CD14-positive monocyte (primary cell): Measurements from ENCODE around the gene IL20. TPM values are rescaled to one million over a fixed set of nuclear protein-coding genes. Genes with fewer than 3 reads are reported as not detected.
A peak's percentile ranks its signal among the peaks of the same experiment; 100 is the strongest.

Experiments used
- DNase-seq, 3 donors: peaks; one replicate each; pipeline ENCODE4 v3.0.0-alpha.2; 2011 to 2022
- H2AFZ ChIP-seq: 2 replicates; pipeline ENCODE4 v1.6.0; 2012; ENCODE audit warnings: mild to moderate bottlenecking, low read depth, low read length, inconsistent platforms; ENCODE audit not compliant: insufficient read depth, poor library complexity, severe bottlenecking
- H3K27ac ChIP-seq, 2 donors: 1 replicate in 1 of 2; 2 replicates in 1 of 2; pipeline ENCODE4 v1.5.1; 2012 to 2013; ENCODE audit warnings: low read length in 2 of 2, control low read depth in 1 of 2, inconsistent platforms in 1 of 2, low read depth in 1 of 2, mild to moderate bottlenecking in 1 of 2
- H3K27me3 ChIP-seq, 2 donors: one replicate each; pipeline versions ENCODE4 v1.6.0 to v1.6.1; 2011 to 2013; ENCODE audit warnings: low read length in 2 of 2; ENCODE audit not compliant: control insufficient read depth in 2 of 2, insufficient read depth in 2 of 2
- H3K36me3 ChIP-seq, 2 donors: replicated peaks in 1 of 2; 1 replicate in 1 of 2; 2 replicates in 1 of 2; pipeline versions ENCODE4 v1.5.1 to v1.6.1; 2012 to 2013; ENCODE audit warnings: low read length in 2 of 2, control low read depth in 1 of 2, inconsistent platforms in 1 of 2, mild to moderate bottlenecking in 1 of 2; ENCODE audit not compliant: insufficient read depth in 2 of 2, control insufficient read depth in 1 of 2
- H3K4me1 ChIP-seq, 2 donors: 1 replicate in 1 of 2; 2 replicates in 1 of 2; pipeline versions ENCODE4 v1.5.1 to v1.6.1; 2012 to 2013; ENCODE audit warnings: low read length in 2 of 2, control low read depth in 1 of 2, inconsistent platforms in 1 of 2, mild to moderate bottlenecking in 1 of 2, moderate library complexity in 1 of 2; ENCODE audit not compliant: insufficient read depth in 2 of 2, control insufficient read depth in 1 of 2
- H3K4me2 ChIP-seq: replicated peaks from 2 replicates; pipeline ENCODE3; 2012; ENCODE audit warnings: low read length, moderate library complexity, mild to moderate bottlenecking; ENCODE audit not compliant: poor library complexity, severe bottlenecking; ENCODE audit errors: extremely low read depth
- H3K4me3 ChIP-seq, 3 experiments: fragments of 200-600 bp in 1 of 3; sonication (generic) in 1 of 3; replicated peaks in 1 of 3; 1 replicate in 2 of 3; 2 replicates in 1 of 3; pipeline ENCODE4 v1.5.1; 2011 to 2013; ENCODE audit warnings: low read length in 3 of 3, mild to moderate bottlenecking in 3 of 3, control low read depth in 2 of 3, low read depth in 2 of 3, inconsistent platforms in 1 of 3, moderate library complexity in 1 of 3
- H3K79me2 ChIP-seq: 2 replicates; pipeline ENCODE4 v1.6.0; 2012; ENCODE audit warnings: mild to moderate bottlenecking, control low read depth, inconsistent platforms, low read length, moderate library complexity; ENCODE audit not compliant: insufficient read depth
- H3K9ac ChIP-seq: 2 replicates; pipeline ENCODE4 v1.6.0; 2017; ENCODE audit warnings: low read length, mild to moderate bottlenecking; ENCODE audit not compliant: insufficient read depth, poor library complexity, severe bottlenecking
- H3K9me3 ChIP-seq, 2 donors: replicated peaks in 1 of 2; 1 replicate in 1 of 2; 2 replicates in 1 of 2; pipeline versions ENCODE4 v1.5.1 to v1.6.1; 2012 to 2013; ENCODE audit warnings: low read length in 2 of 2, control low read depth in 1 of 2; ENCODE audit not compliant: control insufficient read depth in 1 of 2, insufficient read depth in 1 of 2
- H4K20me1 ChIP-seq: 2 replicates; pipeline ENCODE4 v1.6.0; 2012; ENCODE audit warnings: mild to moderate bottlenecking, low read length, control low read depth, moderate library complexity; ENCODE audit not compliant: insufficient read depth
- H3K27ac Mint-ChIP-seq, 7 donors: one replicate each; pipeline ENCODE4 v1.8.0; 2020; ENCODE audit warnings: mild to moderate bottlenecking in 7 of 7, mixed read lengths in 7 of 7, moderate library complexity in 6 of 7, inconsistent platforms in 2 of 7
- H3K27me3 Mint-ChIP-seq, 3 donors: one replicate each; pipeline ENCODE4 v1.8.0; 2021 to 2022; ENCODE audit warnings: low read depth in 3 of 3, mild to moderate bottlenecking in 3 of 3, mixed read lengths in 3 of 3, moderate library complexity in 3 of 3, inconsistent platforms in 1 of 3
- H3K36me3 Mint-ChIP-seq, 2 donors: one replicate each; pipeline ENCODE4 v1.8.0; 2020; ENCODE audit warnings: mixed read lengths in 2 of 2, inconsistent platforms in 1 of 2, mild to moderate bottlenecking in 1 of 2
- H3K4me1 Mint-ChIP-seq: one replicate; pipeline ENCODE4 v1.8.0; 2020; ENCODE audit warnings: mild to moderate bottlenecking, mixed read lengths
- H3K4me3 Mint-ChIP-seq, 2 donors: one replicate each; pipeline ENCODE4 v1.8.0; 2020; ENCODE audit warnings: mild to moderate bottlenecking in 2 of 2, mixed read lengths in 2 of 2, moderate library complexity in 1 of 2
- H3K9me3 Mint-ChIP-seq, 7 donors: one replicate each; pipeline ENCODE4 v1.8.0; 2020 to 2022; ENCODE audit warnings: mixed read lengths in 7 of 7, mild to moderate bottlenecking in 6 of 7, moderate library complexity in 6 of 7, inconsistent platforms in 2 of 7
- WGBS: methylation state at CpG from one replicate; pipeline ENCODE4 v1.1.5; 2013; ENCODE audit warnings: missing lambda C conversion rate; ENCODE audit not compliant: insufficient coverage; 5-methylcytosine and 5-hydroxymethylcytosine counted together
- intact Hi-C, 2 donors: fragments of 100-400 bp; cut with micrococcal nuclease; formaldehyde crosslinking; loops; one replicate each; pipeline versions ENCODE4 v1.15.0 to v1.15.1; 2023
- polyA plus RNA-seq, 3 donors: library from polyadenylated mRNA; depleted of rRNA in 1 of 3; unstranded in 2 of 3; stranded (reverse) in 1 of 3; fragments of 300-500 nt in 2 of 3; fragments of >200 nt in 1 of 3; fragmentation: Illumina TruSeq in 2 of 3; gene quantifications; 1 replicate in 2 of 3; 2 replicates in 1 of 3; pipeline ENCODE4 v1.2.3, GENCODE V29; 2012 to 2021
- TF ChIP-seq, protein P1 (sequence below): fragments of 200-600 bp; IDR thresholded peaks from one replicate; pipeline ENCODE4 v1.8.0; 2022; ENCODE audit warnings: antibody characterized with exemption, mild to moderate bottlenecking

IL20 gene
- polyA plus RNA-seq, 3 donors = not detected

- Histone ChIP-seq H3K27ac (no peak overlapping the region), H3K4me3 (no peak overlapping the region), H3K9ac (no peak overlapping the region), H3K36me3 (no peaks in the 10 kb centered on the region), H4K20me1 (no peaks in the 10 kb centered on the region), H3K27me3 (peaks cover 0 to 7% of the 10 kb centered on the region in 2 donors), H3K9me3 (no peaks in the 10 kb centered on the region), H3K79me2 (no peaks in the 10 kb centered on the region), H2AFZ (no peak overlapping the region), H3K4me2 (no peak overlapping the region), H3K4me1 (peaks cover 25% of the 10 kb centered on the region in 2 donors)
- Mint-ChIP-seq H3K27ac (peak overlapping the region in 1 of 7 donors; percentile 21), H3K36me3 (peaks cover 0 to 6% of the 10 kb centered on the region in 2 donors), H3K4me3 (peak overlapping the region in 1 of 2 donors; percentile 14), H3K4me1 (peaks cover 13% of the 10 kb centered on the region), H3K9me3 (peaks cover 0 to under 1% (median 0%) of the 10 kb centered on the region in 7 donors), H3K27me3 (peaks cover 4 to 13% (median 13%) of the 10 kb centered on the region in 3 donors)
- TF ChIP-seq, protein P1, sequence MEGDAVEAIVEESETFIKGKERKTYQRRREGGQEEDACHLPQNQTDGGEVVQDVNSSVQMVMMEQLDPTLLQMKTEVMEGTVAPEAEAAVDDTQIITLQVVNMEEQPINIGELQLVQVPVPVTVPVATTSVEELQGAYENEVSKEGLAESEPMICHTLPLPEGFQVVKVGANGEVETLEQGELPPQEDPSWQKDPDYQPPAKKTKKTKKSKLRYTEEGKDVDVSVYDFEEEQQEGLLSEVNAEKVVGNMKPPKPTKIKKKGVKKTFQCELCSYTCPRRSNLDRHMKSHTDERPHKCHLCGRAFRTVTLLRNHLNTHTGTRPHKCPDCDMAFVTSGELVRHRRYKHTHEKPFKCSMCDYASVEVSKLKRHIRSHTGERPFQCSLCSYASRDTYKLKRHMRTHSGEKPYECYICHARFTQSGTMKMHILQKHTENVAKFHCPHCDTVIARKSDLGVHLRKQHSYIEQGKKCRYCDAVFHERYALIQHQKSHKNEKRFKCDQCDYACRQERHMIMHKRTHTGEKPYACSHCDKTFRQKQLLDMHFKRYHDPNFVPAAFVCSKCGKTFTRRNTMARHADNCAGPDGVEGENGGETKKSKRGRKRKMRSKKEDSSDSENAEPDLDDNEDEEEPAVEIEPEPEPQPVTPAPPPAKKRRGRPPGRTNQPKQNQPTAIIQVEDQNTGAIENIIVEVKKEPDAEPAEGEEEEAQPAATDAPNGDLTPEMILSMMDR = no peak
- 61% methylated on average over 3 of the region's 3 CpGs for WGBS
- intact Hi-C loops = loop anchor here (10.0 kb wide), 2 partner anchors 57 to 283 kb away; partner anchors contain the start of genes DYRK3 (in 2 of the 2) and FCAMR (in 1 of the 2)
- DNase-seq = no peak
Measured at GRCh38 chr1:206918076-206918475, 52.7 kb downstream of the IL20 start.

Other genes starting within 250 kb of the IL20 start
- under 1 TPM in 1 of 3 donors, not detected in 2; 0.13 TPM for gene DYRK3, start 230.1 kb upstream of the IL20 start, polyA plus RNA-seq
- gene MAPKAPK2, start 180.7 kb upstream of the IL20 start, polyA plus RNA-seq = 10 to 100 TPM in 1 of 3 donors, 1 to 10 TPM in 2; 1.6 to 56.9 (median 2.2) TPM
- under 1 TPM in 1 of 3 donors, not detected in 2; 0.41 TPM for gene IL19, start 94.8 kb upstream of the IL20 start, polyA plus RNA-seq
- 10 to 100 TPM in 1 of 3 donors, 1 to 10 TPM in 2; 4.1 to 68.1 (median 7.8) TPM for gene IL10, start 93.1 kb upstream of the IL20 start, polyA plus RNA-seq
- gene IL24, start 31.8 kb downstream of the IL20 start, polyA plus RNA-seq = under 1 TPM in 1 of 3 donors, not detected in 2; 0.16 TPM
- 1 to 10 TPM; 1.9 to 3.0 (median 2.2) TPM for gene FCMR, start 56.3 kb downstream of the IL20 start, polyA plus RNA-seq
- under 1 TPM in 1 of 3 donors, not detected in 2; 0.01 TPM for gene PIGR, start 80.8 kb downstream of the IL20 start, polyA plus RNA-seq
- not detected for gene FCAMR, start 104.8 kb downstream of the IL20 start, polyA plus RNA-seq
- gene C1orf116, start 167.1 kb downstream of the IL20 start, polyA plus RNA-seq = under 1 TPM in 2 of 3 donors, not detected in 1; 0.03 to 0.04 TPM
- 1 to 10 TPM; 1.6 to 8.2 (median 1.7) TPM for gene YOD1, start 185.6 kb downstream of the IL20 start, polyA plus RNA-seq
- 1 to 10 TPM; 2.1 to 6.9 (median 2.3) TPM for gene PFKFB2, start 187.7 kb downstream of the IL20 start, polyA plus RNA-seq
- gene C4BPB, start 223.2 kb downstream of the IL20 start, polyA plus RNA-seq = not detected
- gene C4BPA, start 238.6 kb downstream of the IL20 start, polyA plus RNA-seq = under 1 TPM; 0.09 to 0.25 (median 0.13) TPM